C4-2B (cell line): ENCODE results near the gene SRPK2.
"Not testable (repeated sequence)": the region's sequence is repeated elsewhere in the genome, so short reads cannot be mapped to it uniquely, and the experiment has no call there.

Experiments used
- ZFX ChIP-seq: fragments of 450-650 bp; IDR thresholded peaks from 2 replicates; pipeline ENCODE4 v1.6.1; 2017
- TF ChIP-seq, protein P1 (sequence below): fragments of 450-650 bp; conservative IDR thresholded peaks from 2 replicates; pipeline ENCODE4 v1.5.1; 2017; ENCODE audit warnings: mild to moderate bottlenecking

DNA sequence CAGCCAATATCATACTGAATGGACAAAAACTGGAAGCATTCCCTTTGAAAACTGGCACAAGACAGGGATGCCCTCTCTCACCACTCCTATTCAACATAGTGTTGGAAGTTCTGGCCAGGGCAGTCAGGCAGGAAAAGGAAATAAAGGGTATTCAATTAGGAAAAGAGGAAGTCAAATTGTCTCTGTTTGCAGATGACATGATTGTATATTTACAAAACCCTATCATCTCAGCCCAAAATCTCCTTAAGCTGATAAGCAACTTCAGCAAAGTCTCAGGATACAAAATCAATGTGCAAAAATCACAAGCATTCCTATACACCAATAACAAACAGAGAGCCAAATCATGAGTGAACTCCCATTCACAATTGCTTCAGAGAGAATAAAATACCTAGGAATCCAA is 129.8 kb downstream of the SRPK2 start:
- TF ChIP-seq, protein P1, sequence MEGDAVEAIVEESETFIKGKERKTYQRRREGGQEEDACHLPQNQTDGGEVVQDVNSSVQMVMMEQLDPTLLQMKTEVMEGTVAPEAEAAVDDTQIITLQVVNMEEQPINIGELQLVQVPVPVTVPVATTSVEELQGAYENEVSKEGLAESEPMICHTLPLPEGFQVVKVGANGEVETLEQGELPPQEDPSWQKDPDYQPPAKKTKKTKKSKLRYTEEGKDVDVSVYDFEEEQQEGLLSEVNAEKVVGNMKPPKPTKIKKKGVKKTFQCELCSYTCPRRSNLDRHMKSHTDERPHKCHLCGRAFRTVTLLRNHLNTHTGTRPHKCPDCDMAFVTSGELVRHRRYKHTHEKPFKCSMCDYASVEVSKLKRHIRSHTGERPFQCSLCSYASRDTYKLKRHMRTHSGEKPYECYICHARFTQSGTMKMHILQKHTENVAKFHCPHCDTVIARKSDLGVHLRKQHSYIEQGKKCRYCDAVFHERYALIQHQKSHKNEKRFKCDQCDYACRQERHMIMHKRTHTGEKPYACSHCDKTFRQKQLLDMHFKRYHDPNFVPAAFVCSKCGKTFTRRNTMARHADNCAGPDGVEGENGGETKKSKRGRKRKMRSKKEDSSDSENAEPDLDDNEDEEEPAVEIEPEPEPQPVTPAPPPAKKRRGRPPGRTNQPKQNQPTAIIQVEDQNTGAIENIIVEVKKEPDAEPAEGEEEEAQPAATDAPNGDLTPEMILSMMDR, result not testable (repeated sequence)
- not testable (repeated sequence) for TF ChIP-seq ZFX
